HPDE6-E6E7 (cell line): Measurements from ENCODE around the gene SLC12A8.

Source experiments
- DNase-seq: peaks from one replicate; pipeline ENCODE4 v3.0.0; 2011; ENCODE audit warnings: missing footprints; ENCODE audit errors: extremely low spot score

Gene SLC12A8

DNA sequence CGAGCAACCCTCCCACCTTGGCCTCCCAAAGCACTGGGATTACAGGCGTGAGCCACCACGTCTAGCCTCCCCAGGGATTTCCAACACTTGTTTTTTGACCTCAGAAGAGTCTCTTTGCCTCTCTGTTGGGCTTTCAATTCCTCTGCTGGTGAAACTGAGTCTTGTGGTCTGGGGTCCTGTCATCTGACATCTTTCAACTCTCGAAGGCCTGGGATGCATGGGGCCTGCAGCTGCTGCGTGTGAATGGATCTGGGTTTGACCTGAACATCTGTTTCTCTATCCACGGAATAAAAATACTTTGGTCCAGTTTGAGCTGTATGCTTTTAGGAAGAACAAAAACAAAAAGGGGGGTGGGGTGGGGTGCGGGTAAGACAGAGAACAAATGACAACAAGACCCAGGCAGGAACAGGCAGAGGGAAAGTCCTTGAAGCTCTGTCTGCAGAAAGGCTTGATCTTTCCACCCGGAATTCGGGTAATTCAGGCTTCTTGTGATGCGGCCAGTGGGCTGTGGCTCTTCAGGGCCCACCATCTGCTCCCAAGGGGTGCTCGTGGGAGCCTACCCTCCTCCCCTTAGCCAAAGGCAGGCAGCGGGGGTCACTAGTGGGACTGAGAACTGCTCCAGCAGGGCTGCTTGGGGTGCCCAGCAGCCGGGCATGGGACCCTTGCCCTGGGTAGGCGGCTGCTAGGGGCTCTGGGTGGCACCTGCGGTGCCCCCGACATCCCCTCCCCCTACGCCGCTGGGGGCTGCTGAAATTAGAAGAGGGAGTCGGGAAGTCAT, 71.5 kb downstream of the SLC12A8 start:
- DNase-seq: no peak

DNA sequence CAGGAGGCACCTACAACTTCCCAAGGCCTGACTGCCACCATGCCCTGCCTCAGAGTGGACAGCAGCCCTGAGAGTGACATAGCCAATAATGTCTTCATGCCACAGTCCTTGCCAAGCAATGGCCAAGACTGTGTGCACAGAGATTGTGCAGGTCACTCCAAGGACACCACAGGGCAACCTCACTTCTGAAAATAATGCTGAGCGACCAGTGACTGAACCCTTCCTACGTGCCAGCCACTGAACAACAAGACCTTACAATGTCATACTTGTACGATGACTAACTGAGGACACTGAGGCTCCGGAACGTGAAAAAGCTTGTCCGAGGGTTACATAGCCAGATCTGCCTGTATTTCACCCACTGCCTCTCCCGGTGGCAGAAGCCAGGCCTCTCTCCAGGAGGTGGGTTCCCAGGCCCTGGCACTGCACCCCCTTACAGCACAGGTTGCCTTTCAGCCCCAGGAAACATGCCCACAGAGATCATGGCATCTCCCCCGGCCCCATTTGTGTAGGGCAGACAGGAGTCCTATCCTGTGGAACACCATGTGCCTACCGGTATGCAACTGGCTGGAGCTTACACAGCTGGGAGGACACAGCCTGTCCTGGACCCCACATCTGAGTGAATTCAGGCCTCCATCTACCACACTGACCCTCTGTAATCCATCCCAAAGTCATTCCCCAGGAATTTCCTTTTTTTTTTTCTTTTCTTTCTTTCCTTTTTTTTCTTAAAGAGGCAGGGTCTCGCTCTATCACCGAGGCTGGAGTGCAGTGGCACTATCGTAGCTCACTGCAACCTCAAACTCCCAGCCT, 72.3 kb downstream of the SLC12A8 start:
- DNase-seq: peak; percentile 27

DNA sequence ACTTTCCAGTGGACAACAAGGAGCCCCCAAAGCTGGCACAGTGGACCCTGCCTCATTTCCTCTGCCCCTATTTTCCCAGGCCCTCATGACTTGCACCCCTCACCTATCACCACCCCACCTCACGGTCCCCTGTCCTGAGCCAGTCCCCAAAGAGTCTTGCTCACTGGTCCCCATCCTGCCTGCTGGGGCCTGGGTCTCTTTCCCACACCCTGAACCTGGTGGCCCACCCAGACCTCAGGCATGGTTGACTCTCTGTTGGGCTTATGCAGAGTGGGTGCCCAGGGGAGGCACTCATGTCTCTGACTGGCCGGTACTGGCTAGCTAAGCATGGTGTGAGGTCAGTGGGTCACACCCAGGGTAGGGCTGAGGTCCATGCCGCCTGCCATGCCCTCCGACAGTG, 73.2 kb downstream of the SLC12A8 start:
- no peak for DNase-seq

DNA sequence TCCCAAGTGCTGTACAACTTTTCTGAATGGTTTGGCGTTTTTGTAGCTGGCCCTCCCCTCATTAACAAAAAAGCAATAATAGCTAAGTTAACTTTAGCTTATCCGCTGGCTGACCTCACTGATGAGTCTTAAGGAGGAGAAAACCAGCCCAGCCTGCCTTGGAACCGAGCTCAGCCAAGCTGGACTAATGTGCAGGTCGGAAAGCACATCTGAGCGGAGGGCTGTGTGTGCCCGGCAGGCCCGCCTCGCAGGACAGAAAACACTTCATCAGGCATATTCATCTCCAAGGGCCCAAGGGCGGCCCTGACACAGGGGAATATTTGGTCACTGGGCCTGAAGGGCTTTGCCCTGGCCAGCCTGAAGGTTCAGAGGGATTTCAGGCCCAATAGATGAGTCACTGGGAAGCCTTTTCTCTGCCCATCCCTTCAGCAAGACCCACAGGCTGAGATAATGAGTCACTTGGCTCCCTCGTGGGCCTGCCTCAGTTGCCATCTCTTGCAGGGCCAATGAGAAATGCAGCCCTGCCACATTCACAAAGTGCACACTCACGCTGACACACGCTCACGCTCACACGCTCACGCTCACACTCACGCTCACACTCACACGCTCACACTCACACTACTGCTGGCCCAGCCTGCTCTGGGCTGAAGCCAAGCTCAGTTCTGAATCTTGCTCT, 75.1 kb downstream of the SLC12A8 start:
- peak; percentile 35 for DNase-seq

DNA sequence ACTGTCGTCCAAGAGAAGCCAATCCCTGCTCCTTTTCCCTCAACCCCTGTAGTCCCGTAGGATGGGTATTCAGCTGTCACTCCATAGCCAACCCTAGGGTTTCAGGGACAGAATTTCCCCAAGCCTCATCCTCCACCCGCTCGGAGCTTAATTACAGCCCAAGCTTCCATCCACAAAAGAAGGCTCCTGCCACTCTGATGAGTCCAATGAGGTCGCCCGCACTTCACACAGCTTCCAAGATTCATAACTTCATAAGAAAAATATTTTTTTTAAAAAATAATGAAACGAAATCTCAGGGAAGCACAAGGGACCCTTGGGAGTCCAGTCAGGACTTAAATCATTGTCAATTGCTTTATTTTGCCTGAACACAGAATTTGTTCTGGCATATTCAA, 75.6 kb downstream of the SLC12A8 start:
- DNase-seq: no peak

DNA sequence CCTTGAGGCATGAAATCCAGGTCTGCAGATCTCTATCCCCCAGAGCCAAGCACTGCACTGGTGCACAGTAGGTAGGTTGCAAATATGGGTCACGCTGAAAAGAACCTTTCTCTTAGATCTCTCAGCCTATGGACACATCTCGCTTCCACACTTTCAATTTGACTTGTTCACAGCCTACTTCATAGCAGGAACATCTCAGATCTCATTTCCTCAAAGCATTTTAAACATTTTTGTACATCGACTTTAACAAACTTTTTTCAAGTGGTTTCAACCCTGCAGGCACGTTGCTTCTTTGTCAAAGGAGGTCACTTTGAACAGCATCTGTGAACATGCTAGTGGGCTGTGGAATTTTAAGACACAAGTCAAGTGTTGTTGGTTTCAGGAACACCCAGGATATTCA, 76.0 kb downstream of the SLC12A8 start:
- no peak for DNase-seq

DNA sequence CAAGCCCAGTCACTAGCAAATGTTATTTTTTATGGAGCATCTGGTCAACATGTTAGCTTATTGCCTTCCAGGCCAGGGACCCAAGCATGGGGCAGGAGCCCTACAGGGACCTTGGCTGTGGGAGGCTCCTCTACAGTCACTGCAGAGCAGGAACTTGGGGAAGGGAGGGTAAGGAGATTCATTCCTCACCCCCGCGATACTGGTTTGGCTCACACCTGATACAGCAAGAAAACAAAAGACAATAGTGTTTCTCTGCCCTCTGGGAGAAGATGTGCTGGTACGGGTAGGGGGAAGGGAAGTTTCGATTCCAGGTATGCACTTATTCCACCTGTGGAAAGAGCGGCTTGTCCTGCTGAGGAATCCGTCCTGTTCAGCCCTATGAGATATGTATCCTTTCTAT, 77.6 kb downstream of the SLC12A8 start:
- DNase-seq: no peak

DNA sequence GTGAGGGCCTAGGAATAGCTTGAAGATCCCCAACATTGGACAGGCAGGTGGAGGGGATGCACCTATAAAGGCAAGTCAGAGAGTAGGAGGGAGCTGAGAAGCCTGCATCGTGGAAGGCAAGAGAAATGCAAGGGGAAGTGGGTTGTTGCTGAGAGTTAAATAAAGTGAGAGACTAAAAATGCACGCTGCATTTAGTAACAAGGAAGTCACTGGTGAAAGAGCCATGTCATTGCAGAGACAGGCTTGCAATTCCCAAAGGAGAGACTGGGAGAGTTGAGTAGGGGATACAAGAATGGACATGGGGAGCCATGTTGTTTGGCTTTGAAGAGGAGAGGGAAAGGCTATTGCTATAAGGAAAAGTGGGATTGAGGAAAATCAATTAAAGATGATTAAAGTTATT, 79.7 kb downstream of the SLC12A8 start:
- no peak for DNase-seq

DNA sequence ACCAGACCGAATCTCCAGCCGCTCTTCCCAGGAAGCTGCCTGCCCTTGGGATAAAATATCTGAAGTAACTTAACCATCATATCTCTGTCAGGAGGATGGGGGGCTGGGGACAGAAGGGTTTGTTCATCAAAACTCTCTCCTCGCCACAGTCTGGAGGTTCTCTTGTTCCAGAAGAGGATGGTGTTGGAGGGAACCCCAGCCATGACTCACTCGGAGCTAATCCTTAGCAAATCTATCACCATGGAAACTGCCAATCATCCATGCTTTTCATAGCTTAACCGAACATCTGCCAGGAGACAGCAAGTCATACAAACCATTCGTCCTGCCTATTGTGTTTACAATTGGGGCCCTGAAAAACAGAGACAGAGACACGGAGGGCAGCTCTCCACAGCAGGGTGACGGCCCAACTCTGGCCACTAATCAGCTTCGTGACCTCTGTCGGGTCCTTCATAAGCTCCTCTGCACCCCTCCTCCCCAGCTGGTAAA, 83.0 kb downstream of the SLC12A8 start:
- DNase-seq: peak; percentile 84

DNA sequence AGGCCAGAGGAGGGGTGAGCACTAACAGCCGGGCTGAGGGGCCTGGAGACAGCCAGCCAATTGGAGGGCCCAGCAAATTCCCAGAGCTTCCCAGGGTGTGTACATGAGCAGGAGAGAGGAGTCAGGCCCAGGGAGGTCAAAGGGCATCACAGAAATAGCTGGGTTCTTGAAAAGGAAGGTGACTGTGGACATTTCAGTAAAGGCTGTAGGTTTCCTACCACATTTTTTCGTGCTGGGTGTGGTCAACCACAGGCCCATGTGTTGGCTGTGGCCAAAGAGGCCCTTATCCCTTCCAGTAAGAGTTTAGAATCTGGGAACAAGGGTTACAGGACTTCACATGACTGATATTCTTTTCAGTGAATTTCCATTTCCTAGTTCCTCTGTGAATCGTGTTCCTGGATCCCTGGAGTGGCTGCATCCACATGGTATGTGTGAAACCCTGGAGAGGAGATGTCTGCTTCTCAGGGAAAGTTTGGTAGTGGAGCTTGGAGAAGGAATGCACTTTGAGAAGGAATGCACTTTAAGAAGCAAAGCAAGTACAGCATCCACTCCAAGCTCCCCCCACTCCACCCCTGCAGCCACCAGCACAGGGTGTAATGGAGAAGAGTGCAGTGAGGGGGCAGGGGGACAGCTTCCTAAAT, 83.6 kb downstream of the SLC12A8 start:
- DNase-seq: no peak

DNA sequence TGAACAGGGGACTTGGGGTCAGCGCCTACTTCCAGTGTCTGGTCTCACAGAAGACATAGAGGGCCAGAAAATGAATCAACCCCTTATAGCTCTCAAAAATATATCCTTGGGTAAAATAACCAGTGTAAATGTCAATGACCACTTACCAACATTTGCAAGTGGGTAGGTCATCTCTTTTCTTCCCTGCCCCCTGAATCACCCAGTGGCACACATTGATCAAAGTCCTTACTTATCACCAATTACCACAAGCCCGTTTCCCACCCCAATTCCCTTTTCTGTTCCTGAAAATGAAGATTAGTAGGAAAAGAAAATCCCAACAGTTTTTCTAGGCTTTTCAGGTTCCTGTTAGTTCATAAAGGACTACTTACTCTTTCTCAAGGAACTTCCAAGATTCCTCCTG, 86.2 kb downstream of the SLC12A8 start:
- no peak for DNase-seq

DNA sequence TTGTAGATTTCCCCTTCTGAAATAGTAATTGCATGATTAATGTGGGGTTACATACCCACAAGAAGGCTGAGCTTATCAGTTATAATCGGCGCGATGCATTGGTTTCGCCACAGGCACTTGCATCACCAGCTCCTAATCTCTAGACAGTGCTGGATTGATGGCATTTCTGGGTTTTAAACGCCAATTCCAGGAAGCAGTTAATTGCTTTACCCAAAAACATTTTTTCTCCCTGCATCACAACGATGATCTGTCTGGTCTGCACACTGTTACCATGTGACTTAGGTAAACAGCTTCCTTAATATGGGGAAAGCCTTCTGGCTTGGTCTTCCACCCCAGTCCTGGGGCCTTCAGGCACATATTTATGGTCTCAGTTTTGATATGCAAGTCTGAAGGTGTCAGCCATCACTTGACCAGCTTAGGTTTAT, 86.7 kb downstream of the SLC12A8 start:
- DNase-seq: no peak

DNA sequence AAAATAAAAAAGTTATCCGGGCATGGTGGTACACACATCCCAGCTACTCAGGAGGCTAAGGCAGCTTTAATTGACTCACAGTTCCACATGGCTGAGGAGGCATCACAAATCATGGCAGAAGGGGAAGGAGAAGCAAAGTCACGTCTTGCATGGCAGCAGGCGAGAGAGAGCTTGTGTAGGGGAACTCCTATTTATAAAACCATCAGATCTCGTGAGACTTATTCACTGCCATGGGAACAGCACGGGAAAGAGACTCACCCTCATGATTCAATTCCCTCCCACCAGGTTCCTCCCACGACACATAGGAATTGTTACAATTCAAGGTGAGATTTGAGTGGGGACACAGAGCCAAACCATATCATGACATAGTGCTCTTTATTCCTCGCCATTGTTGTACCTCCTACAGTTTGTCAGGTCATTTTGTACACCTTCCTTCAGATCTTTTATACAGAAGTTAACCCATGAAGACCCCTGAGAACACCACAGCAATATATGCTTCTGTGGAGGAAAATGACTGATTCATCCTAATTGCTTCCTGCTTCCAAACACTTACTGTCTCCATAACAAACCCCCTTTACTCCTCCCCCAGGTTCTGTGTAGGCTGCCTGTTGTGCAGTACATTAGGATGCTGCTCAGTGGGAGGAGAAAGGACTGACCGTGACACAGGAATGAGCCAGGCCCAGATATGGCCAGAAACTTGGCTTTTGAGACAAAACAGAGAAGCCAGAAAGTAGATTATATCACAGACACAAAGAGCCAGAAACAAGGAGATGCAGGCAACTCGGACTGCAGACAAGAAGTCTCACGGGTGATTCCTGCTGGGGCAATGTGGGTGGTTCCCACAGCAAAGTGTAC, 88.9 kb downstream of the SLC12A8 start:
- DNase-seq: no peak

DNA sequence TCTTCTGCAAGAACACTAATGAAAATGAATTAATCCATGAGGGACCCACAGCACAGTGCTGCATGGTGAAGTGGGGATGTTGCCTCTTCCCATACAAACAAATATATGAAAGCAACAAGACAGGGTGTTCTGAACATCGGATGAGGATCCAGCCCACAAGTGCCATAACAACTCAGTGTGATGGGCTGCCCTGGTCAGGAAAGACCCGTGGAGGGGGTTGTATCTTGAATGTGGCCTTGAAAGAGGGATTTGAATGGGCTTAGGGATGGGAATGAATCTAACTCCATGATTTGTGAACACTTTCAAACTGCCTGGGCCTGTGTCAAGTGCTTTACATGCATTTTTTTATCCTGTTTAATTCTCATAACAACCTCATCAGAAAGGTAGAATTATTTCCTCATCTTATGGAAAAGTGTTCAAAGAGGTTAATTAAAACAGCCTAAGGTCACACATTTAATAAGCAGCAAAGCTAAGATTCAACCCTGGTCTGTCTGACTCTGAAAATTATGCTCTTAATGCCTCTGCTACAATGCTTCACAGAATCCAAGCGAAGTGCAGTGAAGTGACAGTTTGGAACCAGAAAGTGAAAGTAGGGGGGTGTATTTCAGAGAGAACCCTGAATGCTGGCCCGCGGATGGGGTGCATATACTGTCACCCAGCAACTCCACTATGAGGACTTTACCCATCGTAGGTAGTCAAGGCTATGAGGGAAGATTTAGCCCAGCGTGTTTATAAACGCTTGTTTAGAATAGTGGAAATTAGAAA, 91.1 kb downstream of the SLC12A8 start:
- DNase-seq: no peak

DNA sequence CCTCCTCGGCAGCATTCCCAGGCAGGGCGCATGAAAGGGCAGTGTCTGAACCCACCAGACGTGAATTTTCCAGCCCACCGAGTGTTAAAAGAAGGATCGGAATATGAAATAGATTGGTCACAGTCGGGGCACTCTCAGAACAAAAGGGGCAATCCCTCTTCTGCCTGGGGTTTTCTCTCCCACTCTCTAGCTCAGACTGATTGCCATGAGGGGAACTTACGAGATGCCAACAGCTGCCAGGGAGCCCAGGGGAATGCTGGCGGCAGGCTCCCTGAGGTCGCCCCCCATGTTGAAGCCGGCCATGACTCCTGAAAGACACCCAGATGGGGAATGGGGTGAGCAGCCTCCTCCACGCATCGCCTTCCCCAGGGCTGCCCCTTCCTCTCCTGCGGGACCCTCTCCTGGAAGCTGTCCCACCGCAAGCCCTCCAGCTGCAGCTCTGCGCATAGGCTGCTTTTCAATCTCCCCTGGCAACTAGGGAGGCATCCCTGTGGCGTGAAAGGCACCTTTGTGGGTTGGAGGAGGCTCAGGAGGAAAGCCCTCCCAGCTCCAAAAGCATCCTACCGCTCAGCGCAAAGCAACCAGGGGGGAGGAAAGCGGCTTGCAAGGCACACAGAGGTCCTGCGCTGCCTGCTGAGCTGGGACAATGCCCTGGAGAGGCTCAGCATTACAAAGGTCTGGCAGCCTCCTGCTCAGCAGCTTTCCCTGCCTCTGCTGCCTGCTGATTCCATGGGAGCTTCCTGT, 92.0 kb downstream of the SLC12A8 start:
- no peak for DNase-seq

DNA sequence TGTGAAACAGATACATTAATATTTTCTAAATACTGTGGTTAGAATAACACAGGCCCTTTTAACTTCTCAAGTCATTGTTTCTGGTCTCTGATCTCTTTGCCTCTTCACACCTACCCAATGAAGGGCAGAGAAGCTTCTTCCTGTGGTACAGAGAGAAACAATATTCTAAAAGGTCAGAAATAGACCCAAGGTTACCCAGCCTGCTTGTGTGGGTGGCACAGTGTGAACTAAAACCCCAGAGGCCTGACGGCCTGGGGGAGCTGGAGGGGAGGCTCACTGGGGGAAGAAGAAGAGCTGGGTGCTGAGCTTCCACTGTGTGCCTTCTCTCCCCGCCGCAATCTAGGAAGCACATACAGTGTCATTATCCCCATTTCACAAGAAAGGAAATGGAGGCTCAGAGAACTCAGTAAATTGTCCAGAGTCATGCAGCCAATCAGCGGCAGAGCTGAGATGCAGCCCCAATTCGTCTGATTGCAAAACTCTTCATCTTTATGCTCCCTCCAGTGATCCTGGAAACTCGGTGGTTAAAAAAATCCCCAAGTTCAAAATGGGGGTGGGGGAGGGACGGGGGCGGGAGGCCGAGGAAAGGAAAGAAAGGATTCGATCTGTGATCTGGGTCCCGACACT, 92.7 kb downstream of the SLC12A8 start:
- no peak for DNase-seq

DNA sequence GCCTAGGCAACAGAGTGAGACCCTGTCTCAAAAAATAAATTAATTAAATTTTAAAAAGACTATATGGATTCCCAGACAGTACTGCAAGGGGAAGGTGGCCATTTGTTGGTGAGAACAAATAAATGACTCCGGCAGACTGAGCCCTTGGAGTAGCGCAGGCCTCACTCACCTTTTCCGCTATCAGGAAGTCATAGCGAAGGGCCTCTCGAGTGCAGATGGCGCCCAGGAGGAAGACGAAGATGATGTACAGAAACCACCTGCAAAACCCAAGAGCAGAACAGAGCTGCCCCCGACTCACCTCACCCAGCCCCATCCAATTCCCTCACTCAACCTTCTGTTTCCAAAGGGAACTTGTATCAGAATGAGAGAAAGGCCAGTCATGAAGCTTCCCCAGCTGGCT, 93.9 kb downstream of the SLC12A8 start:
- DNase-seq: no peak

DNA sequence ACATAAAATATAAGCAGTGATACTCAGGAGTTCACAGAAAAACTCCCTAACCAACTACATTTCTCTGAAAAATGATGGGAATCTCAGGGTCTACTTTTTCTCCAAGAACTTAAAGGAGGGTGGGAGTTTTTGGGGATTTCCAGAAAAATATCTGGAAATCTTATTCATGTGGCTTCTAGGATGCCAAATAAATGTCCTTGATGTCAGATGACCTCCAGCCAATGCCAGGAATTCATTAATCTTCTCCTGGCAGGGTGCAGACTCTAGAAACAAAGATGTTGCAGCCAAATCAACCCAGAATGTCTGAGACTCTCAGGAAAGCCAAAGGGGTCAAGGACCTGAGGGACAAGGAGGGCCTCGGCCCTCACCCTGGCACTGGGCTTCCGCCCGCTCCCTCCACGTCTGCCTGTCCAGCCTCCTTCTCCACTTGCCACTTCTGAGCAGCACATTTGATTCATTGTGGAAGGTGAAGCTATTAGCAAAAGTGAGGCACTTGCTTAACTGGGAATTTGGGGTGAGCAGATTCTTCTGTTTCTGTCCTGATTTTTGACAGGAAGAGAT, 94.8 kb downstream of the SLC12A8 start:
- DNase-seq: no peak
